Measurements from ENCODE around the gene GALM. TPM values are rescaled to one million over a fixed set of nuclear protein-coding genes. Genes with fewer than 3 reads are reported as not detected.
A peak's percentile ranks its signal among the peaks of the same experiment; 100 is the strongest.

Gene GALM
- total and polyA plus RNA-seq, 10 donors: 5.2 to 22.7 (median 7.6) TPM

DNA sequence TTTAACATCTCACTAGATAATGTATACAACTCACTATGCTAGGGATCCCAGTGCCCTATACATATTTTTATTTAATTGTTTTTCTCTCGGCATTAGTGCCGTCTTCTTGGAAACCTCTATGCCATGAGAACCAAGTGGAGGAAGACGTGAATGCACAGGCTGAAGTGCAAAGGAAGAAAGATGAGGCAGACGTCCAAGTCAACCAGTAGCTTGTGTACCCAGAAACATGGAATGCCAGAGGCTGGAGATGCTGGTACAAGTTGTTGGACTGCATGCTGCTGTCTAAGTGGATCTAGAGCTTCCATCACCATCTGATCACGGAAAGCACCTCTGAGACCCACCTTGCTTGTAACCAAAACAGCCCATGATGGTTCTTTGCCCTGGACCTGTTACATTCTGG, 99.6 kb downstream of the GALM start:
- Histone ChIP-seq H3K27ac (no peak overlapping the region), H3K9me3 (no peaks in the 10 kb centered on the region), H3K36me3 (no peaks in the 10 kb centered on the region), H3K4me3 (no peak overlapping the region), H3K27me3 (replicated peaks in 1 of 7) (peaks cover 0 to 13% (median 0%) of the 10 kb centered on the region in 7 donors), H3K4me1 (no peaks in the 10 kb centered on the region)
- DNase-seq: no peak
- intact Hi-C loops (cut with DNase I; ENCODE audit: low total_unique reads): no loop called here
- no peak for TF ChIP-seq POLR2A (IDR thresholded peaks at IDR 0.05)
- TF ChIP-seq POLR2AphosphoS5 (IDR thresholded peaks at IDR 0.05): no peak
- TF ChIP-seq, protein P1, sequence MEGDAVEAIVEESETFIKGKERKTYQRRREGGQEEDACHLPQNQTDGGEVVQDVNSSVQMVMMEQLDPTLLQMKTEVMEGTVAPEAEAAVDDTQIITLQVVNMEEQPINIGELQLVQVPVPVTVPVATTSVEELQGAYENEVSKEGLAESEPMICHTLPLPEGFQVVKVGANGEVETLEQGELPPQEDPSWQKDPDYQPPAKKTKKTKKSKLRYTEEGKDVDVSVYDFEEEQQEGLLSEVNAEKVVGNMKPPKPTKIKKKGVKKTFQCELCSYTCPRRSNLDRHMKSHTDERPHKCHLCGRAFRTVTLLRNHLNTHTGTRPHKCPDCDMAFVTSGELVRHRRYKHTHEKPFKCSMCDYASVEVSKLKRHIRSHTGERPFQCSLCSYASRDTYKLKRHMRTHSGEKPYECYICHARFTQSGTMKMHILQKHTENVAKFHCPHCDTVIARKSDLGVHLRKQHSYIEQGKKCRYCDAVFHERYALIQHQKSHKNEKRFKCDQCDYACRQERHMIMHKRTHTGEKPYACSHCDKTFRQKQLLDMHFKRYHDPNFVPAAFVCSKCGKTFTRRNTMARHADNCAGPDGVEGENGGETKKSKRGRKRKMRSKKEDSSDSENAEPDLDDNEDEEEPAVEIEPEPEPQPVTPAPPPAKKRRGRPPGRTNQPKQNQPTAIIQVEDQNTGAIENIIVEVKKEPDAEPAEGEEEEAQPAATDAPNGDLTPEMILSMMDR (IDR thresholded peaks at IDR 0.05 in 8 of 11, conservative IDR thresholded peaks at IDR 0.05 in 3 of 11): no peak
- WGBS, 5 donors: 86 to 92% (median 91%) methylated on average over 5 of the region's 5 CpGs

- H3K4me3 ChIP-seq: no peak overlapping the region
- TF ChIP-seq, protein P1 (IDR thresholded peaks at IDR 0.05 in 8 of 11, conservative IDR thresholded peaks at IDR 0.05 in 3 of 11): no peak
- TF ChIP-seq POLR2A (IDR thresholded peaks at IDR 0.05): no peak
- TF ChIP-seq POLR2AphosphoS5 (IDR thresholded peaks at IDR 0.05): no peak
- 52 to 65% (median 56%) methylated on average over 5 of the region's 5 CpGs for WGBS, 5 donors
- peaks cover 0 to 33% (median 0%) of the 10 kb centered on the region in 7 donors for H3K27me3 ChIP-seq (replicated peaks in 1 of 7)
- intact Hi-C loops (cut with DNase I; ENCODE audit: low total_unique reads): no loop called here
- no peaks in the 10 kb centered on the region for H3K36me3 ChIP-seq
- H3K4me1 ChIP-seq: peaks cover 0 to 14% (median 7%) of the 10 kb centered on the region in 6 donors
- no peak for DNase-seq
- no peaks in the 10 kb centered on the region for H3K9me3 ChIP-seq
- H3K27ac ChIP-seq: peak overlapping the region in 1 of 8 donors; percentile 29
Measured at GRCh38 chr2:38771632-38772031, 105.7 kb downstream of the GALM start.

DNA sequence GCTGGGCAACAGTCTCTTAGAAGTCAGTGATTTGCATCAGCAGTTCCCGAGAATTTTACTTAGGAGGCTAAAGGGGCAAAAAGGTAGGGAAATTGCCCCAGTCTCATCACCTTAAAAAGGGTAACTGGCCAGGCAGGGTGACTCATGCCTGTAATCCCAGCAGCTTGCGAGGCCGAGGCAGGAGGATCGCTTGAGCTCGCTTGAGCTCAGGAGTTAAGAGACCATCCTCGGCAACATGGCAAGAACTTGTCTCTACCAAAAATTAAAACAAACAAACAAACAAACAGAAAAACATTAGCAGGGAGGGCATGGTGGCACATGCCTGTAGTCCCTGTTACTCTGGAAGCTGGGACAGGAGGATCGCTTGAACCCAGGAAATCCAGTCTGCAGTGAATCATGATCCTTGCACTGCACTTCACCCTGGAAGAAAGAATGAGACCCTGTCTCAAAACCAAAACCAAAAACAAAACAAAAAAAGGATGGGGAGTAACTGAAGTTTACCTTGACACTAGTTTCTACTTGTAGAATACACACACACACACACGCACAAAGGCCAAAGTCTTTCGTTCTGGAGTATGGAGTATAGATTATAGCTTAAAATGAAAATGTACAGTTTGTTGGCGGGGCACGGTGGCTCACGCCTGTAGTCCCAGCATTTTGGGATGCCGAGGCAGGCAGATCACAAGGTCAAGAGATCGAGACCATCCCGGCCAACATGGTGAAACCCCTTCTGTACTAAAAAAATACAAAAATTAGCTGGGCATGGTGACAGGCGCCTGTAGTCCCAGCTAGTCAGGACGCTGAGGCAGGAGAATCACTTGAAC, 109.4 kb downstream of the GALM start:
- no peaks in the 10 kb centered on the region for H3K9me3 ChIP-seq
- intact Hi-C loops (cut with DNase I; ENCODE audit: low total_unique reads): no loop called here
- H3K27me3 ChIP-seq (replicated peaks in 1 of 7): peaks cover 0 to 33% (median 0%) of the 10 kb centered on the region in 7 donors

GRCh38 chr2:38775921-38776225, 110.0 kb downstream of the GALM start:
- intact Hi-C loops (cut with DNase I; ENCODE audit: low total_unique reads): no loop called here
- TF ChIP-seq POLR2AphosphoS5 (IDR thresholded peaks at IDR 0.05) (no peak), POLR2A (IDR thresholded peaks at IDR 0.05) (no peak)
- TF ChIP-seq, protein P1 (IDR thresholded peaks at IDR 0.05 in 8 of 11, conservative IDR thresholded peaks at IDR 0.05 in 3 of 11): no peak
- DNase-seq: no peak
- H3K27ac ChIP-seq: no peak overlapping the region
- H3K36me3 ChIP-seq: peaks cover 0 to 13% (median 0%) of the 10 kb centered on the region in 6 donors
- no peak overlapping the region for H3K4me3 ChIP-seq
- H3K27me3 ChIP-seq (replicated peaks in 1 of 7): peaks cover 0 to 33% (median 0%) of the 10 kb centered on the region in 7 donors
- no peaks in the 10 kb centered on the region for H3K9me3 ChIP-seq
- 81 to 88% (median 81%) methylated on average over 5 to 7 of the region's 7 CpGs for WGBS, 5 donors
- peaks cover 6 to 32% (median 19%) of the 10 kb centered on the region in 6 donors for H3K4me1 ChIP-seq

More for the DNA sequence above, 109.4 kb downstream of the GALM start:
- peaks cover 6 to 32% (median 19%) of the 10 kb centered on the region in 6 donors for H3K4me1 ChIP-seq
- WGBS, 5 donors: 86 to 90% (median 87%) methylated on average over 17 of the region's 17 CpGs
- H3K36me3 ChIP-seq: peaks cover 0 to 7% (median 0%) of the 10 kb centered on the region in 6 donors
- no peak for DNase-seq
- no peak overlapping the region for H3K4me3 ChIP-seq
- no peak for TF ChIP-seq POLR2A (IDR thresholded peaks at IDR 0.05)
- H3K27ac ChIP-seq: no peak overlapping the region

Measured in spleen (tissue), 11 donors.